SHP77 (cell line): Measurements from ENCODE around the gene GFRA3.

ENCODE experiments used
- DNase-seq, 2 experiments: peaks; one replicate each; lab custom pipeline; 2025; lab: John Stamatoyannopoulos, UW

The GFRA3 gene

GRCh38 chr5:138246822-138247221 is 27.6 kb downstream of the GFRA3 start:
- DNase-seq, result no peak

- no peak for DNase-seq
Measured at GRCh38 chr5:138246334-138246733, 28.1 kb downstream of the GFRA3 start.

GRCh38 chr5:138245717-138246116 is 28.7 kb downstream of the GFRA3 start:
- no peak for DNase-seq

- DNase-seq, result no peak
Measured at GRCh38 chr5:138243794-138244193, 30.6 kb downstream of the GFRA3 start.

- no peak for DNase-seq
Measured at GRCh38 chr5:138241688-138242571, 32.5 kb downstream of the GFRA3 start.

GRCh38 chr5:138240650-138241385 is 33.6 kb downstream of the GFRA3 start:
- no peak for DNase-seq

GRCh38 chr5:138238034-138238433 is 36.4 kb downstream of the GFRA3 start:
- DNase-seq, result no peak

GRCh38 chr5:138234651-138235050 is 39.8 kb downstream of the GFRA3 start:
- no peak for DNase-seq

- no peak for DNase-seq
Measured at GRCh38 chr5:138233280-138233679, 41.1 kb downstream of the GFRA3 start.

GRCh38 chr5:138230981-138231589 is 43.3 kb downstream of the GFRA3 start:
- peak; percentile 5 to 17 for DNase-seq

- no peak for DNase-seq
Measured at GRCh38 chr5:138230261-138230660, 44.2 kb downstream of the GFRA3 start.

- no peak for DNase-seq
Measured at GRCh38 chr5:138229387-138229786, 45.0 kb downstream of the GFRA3 start.

- no peak for DNase-seq
Measured at GRCh38 chr5:138226910-138227309, 47.5 kb downstream of the GFRA3 start.

- DNase-seq, result no peak
Measured at GRCh38 chr5:138224712-138225111, 49.7 kb downstream of the GFRA3 start.

GRCh38 chr5:138223532-138223931 is 50.9 kb downstream of the GFRA3 start:
- DNase-seq, result no peak

- DNase-seq, result no peak
Measured at GRCh38 chr5:138216799-138217198, 57.6 kb downstream of the GFRA3 start.

- DNase-seq, result peak; percentile 98 to 99
Measured at GRCh38 chr5:138213161-138214029, 61.0 kb downstream of the GFRA3 start, which contains the start of gene CDC23. Gene CDC23, minus strand, starts transcription at chr5:138213323. Its CDS starts 11 bp downstream, at chr5:138213312.

GRCh38 chr5:138212828-138213160 is 61.6 kb downstream of the GFRA3 start:
- DNase-seq, result no peak

- DNase-seq, result no peak
Measured at GRCh38 chr5:138210985-138211384, 63.4 kb downstream of the GFRA3 start.
